Measurements from ENCODE around the gene PIK3R6.

Gene PIK3R6

GRCh38 chr17:8828517-8828875, 39.0 kb downstream of the PIK3R6 start:
- no peaks in the 10 kb centered on the region for H3K27me3 ChIP-seq (replicated peaks; ENCODE audit: control insufficient read depth, insufficient read depth, low read length)
- no peak for TF ChIP-seq CTCF (IDR thresholded peaks at IDR 0.05; ENCODE audit: insufficient read depth, low read length, poor library complexity, severe bottlenecking)
- H3K36me3 ChIP-seq (ENCODE audit: control insufficient read depth, insufficient read depth, low read length), result peaks cover 50% of the 10 kb centered on the region
- DNase-seq (ENCODE audit: extremely low read depth, insufficient read length), result no peak
- no peak overlapping the region for H3K4me3 ChIP-seq (replicated peaks; ENCODE audit: low read depth, low read length)

- peaks cover 51% of the 10 kb centered on the region for H3K36me3 ChIP-seq (ENCODE audit: control insufficient read depth, insufficient read depth, low read length)
- no peak for DNase-seq (ENCODE audit: extremely low read depth, insufficient read length)
- no peak overlapping the region for H3K4me3 ChIP-seq (replicated peaks; ENCODE audit: low read depth, low read length)
- TF ChIP-seq CTCF (IDR thresholded peaks at IDR 0.05; ENCODE audit: insufficient read depth, low read length, poor library complexity, severe bottlenecking), result no peak
- H3K27me3 ChIP-seq (replicated peaks; ENCODE audit: control insufficient read depth, insufficient read depth, low read length), result no peaks in the 10 kb centered on the region
These were observed 40.6 kb downstream of the PIK3R6 start for GRCh38 chr17:8826808-8827435.

GRCh38 chr17:8825802-8826201, 41.7 kb downstream of the PIK3R6 start:
- no peak for TF ChIP-seq CTCF (IDR thresholded peaks at IDR 0.05; ENCODE audit: insufficient read depth, low read length, poor library complexity, severe bottlenecking)
- no peak for DNase-seq (ENCODE audit: extremely low read depth, insufficient read length)
- H3K4me3 ChIP-seq (replicated peaks; ENCODE audit: low read depth, low read length), result no peak overlapping the region
- peaks cover 55% of the 10 kb centered on the region for H3K36me3 ChIP-seq (ENCODE audit: control insufficient read depth, insufficient read depth, low read length)
- no peaks in the 10 kb centered on the region for H3K27me3 ChIP-seq (replicated peaks; ENCODE audit: control insufficient read depth, insufficient read depth, low read length)

GRCh38 chr17:8823279-8823678, 44.2 kb downstream of the PIK3R6 start:
- no peak for TF ChIP-seq CTCF (IDR thresholded peaks at IDR 0.05; ENCODE audit: insufficient read depth, low read length, poor library complexity, severe bottlenecking)
- H3K4me3 ChIP-seq (replicated peaks; ENCODE audit: low read depth, low read length), result no peak overlapping the region

GRCh38 chr17:8822401-8823035, 45.0 kb downstream of the PIK3R6 start:
- Histone ChIP-seq H3K27me3 (replicated peaks; ENCODE audit: control insufficient read depth, insufficient read depth, low read length) (no peaks in the 10 kb centered on the region), H3K36me3 (ENCODE audit: control insufficient read depth, insufficient read depth, low read length) (peaks cover 45% of the 10 kb centered on the region), H3K4me3 (replicated peaks; ENCODE audit: low read depth, low read length) (no peak overlapping the region)
- TF ChIP-seq CTCF (IDR thresholded peaks at IDR 0.05; ENCODE audit: insufficient read depth, low read length, poor library complexity, severe bottlenecking), result no peak
- no peak for DNase-seq (ENCODE audit: extremely low read depth, insufficient read length)

More at GRCh38 chr17:8823279-8823678, 44.2 kb downstream of the PIK3R6 start:
- H3K36me3 ChIP-seq (ENCODE audit: control insufficient read depth, insufficient read depth, low read length), result peaks cover 48% of the 10 kb centered on the region
- H3K27me3 ChIP-seq (replicated peaks; ENCODE audit: control insufficient read depth, insufficient read depth, low read length), result no peaks in the 10 kb centered on the region
- DNase-seq (ENCODE audit: extremely low read depth, insufficient read length), result no peak
